Urinary bladder (tissue), 4 donors: ENCODE results near the gene CD47. TPM values are rescaled to one million over a fixed set of nuclear protein-coding genes. Genes with fewer than 3 reads are reported as not detected.

Source experiments
- DNase-seq: peaks from one replicate; pipeline ENCODE4 v3.0.0-alpha.2; 2015; ENCODE audit errors: extremely low spot score
- H3K27ac ChIP-seq: one replicate; pipeline ENCODE4 v1.5.1; 2013; ENCODE audit warnings: low read depth, mild to moderate bottlenecking, moderate library complexity
- H3K36me3 ChIP-seq: one replicate; pipeline ENCODE4 v1.6.1; 2013; ENCODE audit warnings: mild to moderate bottlenecking, moderate library complexity; ENCODE audit not compliant: insufficient read depth
- H3K4me1 ChIP-seq: one replicate; pipeline ENCODE4 v1.6.1; 2013; ENCODE audit warnings: mild to moderate bottlenecking, moderate library complexity; ENCODE audit not compliant: insufficient read depth
- H3K4me3 ChIP-seq: one replicate; pipeline ENCODE4 v1.5.1; 2013; ENCODE audit warnings: low read depth, low read length
- WGBS: extraction: QIAGEN DNeasy Blood & Tissue Kit; methylation state at CpG from one replicate; pipeline ENCODE4 v1.1.7; 2013; 5-methylcytosine and 5-hydroxymethylcytosine counted together
- polyA plus RNA-seq: library from polyadenylated mRNA; stranded (reverse); fragments of 200-250 nt; gene quantifications from one replicate; pipeline ENCODE4 v1.2.3, GENCODE V29; 2013
- total RNA-seq: library from RNA; depleted of rRNA; stranded (reverse); fragments of >200 nt; gene quantifications from one replicate; pipeline ENCODE4 v1.2.3, GENCODE V29; 2014
- donor health status: healthy with polysubstance abuse.
- donor health status: healthy.

Gene CD47
- 155 TPM for total RNA-seq
- 39.2 TPM for polyA plus RNA-seq

DNA sequence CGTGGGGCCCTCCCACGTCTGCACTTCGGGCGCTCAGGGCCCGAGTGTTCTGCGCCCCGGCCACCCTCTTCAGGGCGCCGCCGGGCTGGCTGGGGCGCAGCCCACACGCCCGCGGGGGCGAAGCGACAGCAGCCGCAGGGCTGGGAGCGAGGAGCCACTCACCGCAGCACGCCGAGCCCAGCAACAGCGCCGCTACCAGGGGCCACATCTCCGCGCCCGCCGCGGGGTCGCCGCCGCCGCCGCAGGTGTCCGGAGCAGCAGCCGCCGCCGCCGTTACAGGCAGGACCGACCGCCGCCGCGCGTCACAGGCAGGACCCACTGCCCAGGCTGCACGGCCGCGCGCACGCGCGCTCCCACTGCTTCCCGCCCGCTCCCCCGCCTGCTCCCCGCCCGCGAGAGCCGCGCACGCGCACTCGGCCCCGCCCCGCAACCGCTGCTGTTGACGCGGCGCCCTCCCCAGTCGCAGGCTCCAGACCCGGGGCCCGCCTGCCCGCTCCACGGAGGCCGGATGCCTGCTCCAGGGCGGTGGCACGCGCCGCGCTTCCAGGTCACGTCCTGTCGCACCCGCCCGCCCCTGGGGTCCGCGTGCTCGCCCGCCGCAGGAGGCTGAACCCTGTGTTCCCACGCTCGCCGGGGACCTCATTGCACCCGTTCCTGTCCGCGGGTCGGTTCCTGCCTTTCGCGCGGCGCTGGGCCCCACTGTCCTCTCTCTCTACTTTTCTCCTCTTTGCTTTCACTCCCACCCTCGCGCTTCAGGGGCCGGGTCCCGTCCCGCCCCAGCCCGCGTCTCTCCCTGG, at the start of gene CD47:
TSS of gene CD47 (minus strand) at position 331 of the 797 bp plus-strand sequence. CDS start at position 208, 123 bp downstream.
- Histone ChIP-seq H3K4me3 (peak within 1 kb of the TSS; percentile 92), H3K4me1 (no peaks in the 10 kb centered on the region), H3K36me3 (no peaks in the 10 kb centered on the region), H3K27ac (peak within 1 kb of the TSS; percentile 74)
- under 1% methylated on average over 106 of the region's 106 CpGs for WGBS
- DNase-seq: peak; percentile 43

DNA sequence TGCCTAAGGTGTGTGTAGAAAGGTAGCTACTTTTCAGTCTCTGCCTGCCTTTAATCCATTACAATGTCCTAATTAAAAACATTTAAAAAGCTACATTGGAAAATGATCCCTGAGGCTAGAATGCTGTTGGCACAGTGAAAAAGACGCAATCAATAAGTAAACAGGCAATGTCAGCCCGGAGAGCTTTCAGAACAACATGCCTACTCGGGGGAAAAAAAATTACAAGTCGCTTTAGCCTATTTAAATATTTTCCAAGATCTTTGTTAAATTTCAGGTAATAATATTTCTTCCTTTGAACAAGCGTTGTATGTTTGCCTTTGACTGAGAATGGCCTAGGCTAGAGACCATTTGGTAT, 46.6 kb upstream of the CD47 start:
- H3K36me3 ChIP-seq: no peaks in the 10 kb centered on the region
- DNase-seq: no peak
- no peaks in the 10 kb centered on the region for H3K4me1 ChIP-seq
- no peak overlapping the region for H3K27ac ChIP-seq
- no peak overlapping the region for H3K4me3 ChIP-seq
- WGBS: 87% methylated on average over 5 of the region's 5 CpGs

DNA sequence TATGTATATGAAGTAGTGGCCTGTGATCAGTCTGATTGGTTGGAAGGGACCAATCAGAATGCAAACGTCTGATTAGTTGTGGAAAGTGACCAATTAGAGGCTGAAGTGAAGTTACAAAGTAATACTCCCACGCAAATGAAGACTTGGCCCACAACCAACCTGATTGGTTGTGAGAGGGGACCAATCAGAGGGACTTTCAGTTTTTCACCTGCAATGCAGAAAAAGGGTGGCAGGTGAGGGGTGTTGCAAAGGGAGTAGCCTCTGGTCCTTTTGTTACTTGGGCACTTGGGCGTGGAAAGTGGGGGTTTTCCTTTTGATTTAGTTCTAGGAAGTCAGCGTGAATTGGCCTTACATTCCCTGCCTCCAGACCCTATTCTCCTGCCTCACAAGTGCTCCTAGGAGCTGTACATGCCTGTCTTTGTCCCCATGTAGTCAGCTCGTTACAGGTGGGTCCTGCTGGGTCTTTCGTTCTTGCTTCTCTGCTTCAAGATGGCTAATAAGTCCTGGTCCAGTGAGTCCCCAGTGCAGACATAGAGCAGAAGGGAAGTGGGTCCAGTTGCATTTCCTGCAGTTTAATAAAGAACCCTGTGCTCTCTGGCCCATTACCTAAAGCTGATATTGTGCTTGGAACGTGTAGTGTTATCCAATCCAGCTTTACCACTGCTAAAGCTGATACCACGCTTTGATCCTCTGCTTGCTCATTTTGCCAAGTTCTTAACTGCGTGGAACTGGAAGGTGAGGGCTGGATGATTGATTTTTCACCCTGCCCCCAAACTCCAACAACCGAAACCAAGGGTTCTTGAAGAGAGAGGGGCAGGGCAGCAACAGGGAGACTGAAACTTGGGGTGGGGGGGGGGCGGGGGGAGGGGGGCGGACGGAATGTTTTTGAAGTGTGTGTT, 46.0 kb upstream of the CD47 start:
- 75% methylated on average over 13 of the region's 13 CpGs for WGBS
- H3K27ac ChIP-seq: no peak overlapping the region
- H3K4me1 ChIP-seq: no peaks in the 10 kb centered on the region
- H3K36me3 ChIP-seq: no peaks in the 10 kb centered on the region
- DNase-seq: no peak
- no peak overlapping the region for H3K4me3 ChIP-seq

DNA sequence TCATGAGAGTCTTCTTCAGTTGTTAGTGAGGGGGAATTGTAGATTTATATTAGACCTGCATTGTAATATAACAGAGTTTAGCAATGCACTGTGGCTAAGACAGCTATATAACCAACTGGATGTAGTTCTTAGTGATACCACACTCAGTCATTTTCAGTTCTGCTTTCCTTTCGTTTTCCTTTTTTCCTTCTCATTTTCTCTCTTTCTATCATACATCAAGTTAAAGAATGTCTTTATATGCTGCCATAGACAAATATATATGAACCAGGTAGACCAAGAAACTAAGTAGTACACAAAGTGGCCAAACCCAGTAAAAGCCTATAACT, 43.7 kb upstream of the CD47 start:
- WGBS: 78% methylated on average over 1 of the region's 1 CpG
- no peak for DNase-seq
- H3K36me3 ChIP-seq: no peaks in the 10 kb centered on the region
- no peaks in the 10 kb centered on the region for H3K4me1 ChIP-seq
- no peak overlapping the region for H3K4me3 ChIP-seq
- H3K27ac ChIP-seq: no peak overlapping the region

DNA sequence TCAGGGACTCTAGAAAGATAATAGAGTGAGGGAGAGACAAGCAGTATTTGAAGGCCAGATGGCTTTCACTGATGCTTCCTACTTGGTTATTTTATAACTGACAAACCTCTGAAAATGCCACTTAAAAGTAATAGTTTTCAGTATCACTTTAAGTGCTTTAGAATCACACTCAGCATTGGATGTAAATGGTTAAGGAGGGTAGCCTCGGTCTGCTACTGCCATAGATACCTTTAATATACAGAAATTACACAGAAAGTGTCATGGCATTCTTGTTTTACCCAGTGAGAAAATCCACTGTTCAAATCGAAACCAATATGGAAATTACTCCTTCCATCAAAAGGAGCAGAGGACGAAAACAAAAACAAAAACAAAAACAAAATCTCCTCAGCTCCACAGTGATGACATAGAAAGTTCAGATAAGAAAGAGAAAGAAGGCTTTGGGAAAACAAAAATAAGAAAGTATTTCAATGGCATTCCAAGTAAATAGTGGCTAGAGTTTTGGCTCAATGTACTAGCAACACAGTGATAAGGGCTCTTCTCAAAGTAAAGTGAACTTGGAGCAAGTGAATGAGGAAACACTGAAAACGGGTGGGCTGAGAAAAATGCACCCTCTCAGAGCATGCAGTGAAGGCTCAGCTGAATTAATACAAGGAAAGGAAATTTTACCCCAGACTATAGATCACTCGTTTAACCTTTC, 43.2 kb upstream of the CD47 start:
- no peaks in the 10 kb centered on the region for H3K4me1 ChIP-seq
- no peak overlapping the region for H3K4me3 ChIP-seq
- H3K36me3 ChIP-seq: no peaks in the 10 kb centered on the region
- 56% methylated on average over 5 of the region's 5 CpGs for WGBS
- H3K27ac ChIP-seq: no peak overlapping the region
- DNase-seq: no peak

DNA sequence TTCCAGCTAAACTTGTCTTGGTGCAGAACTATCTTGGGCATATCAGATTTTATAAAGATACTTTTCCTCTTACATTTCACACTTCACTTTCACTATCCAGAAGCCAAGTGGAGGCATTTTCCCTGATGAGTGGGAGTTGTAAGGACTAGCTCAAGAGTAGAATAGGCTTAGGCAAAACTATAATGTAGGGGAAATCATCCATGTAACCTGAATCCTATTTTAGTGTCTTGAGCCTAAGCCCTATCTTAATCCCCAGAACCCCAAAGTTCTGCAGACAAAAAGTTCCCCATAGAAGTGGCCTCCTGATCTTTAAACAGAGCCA, 42.2 kb upstream of the CD47 start:
- no peaks in the 10 kb centered on the region for H3K4me1 ChIP-seq
- no peaks in the 10 kb centered on the region for H3K36me3 ChIP-seq
- no peak for DNase-seq
- H3K4me3 ChIP-seq: no peak overlapping the region
- no peak overlapping the region for H3K27ac ChIP-seq

DNA sequence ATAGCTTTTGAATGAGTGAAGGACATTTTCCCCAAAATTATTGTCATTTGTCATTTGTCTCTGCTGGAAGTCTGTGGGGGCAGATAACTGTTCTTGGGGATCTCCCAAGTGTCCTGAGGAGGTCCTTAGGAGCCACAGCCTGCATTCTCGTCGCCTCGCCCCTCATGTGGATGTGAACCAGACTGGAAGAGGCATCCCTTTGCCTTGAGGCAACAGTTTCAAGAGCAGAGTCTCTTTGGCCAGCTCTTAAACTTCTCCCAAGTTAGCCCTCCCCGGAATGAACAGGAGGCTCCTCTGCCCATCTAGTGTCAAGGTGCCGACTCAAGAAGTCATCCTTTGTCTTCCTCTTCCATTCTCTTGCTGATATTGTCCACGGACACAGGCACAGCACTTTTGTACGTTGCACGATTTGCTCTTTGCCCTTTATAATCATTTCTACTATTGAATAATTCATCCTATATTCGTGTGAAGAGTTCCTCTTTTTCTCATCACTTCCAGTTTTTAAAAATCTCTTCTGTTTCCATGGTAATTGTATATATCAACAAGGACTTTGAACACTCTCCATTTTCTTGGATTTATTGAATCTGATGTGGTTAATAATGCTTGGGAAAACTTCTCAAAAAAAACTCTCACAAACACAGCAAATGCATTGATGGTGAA, 40.8 kb upstream of the CD47 start:
- Histone ChIP-seq H3K36me3 (no peaks in the 10 kb centered on the region), H3K27ac (no peak overlapping the region), H3K4me1 (no peaks in the 10 kb centered on the region), H3K4me3 (no peak overlapping the region)
- no peak for DNase-seq
- 86% methylated on average over 9 of the region's 9 CpGs for WGBS

DNA sequence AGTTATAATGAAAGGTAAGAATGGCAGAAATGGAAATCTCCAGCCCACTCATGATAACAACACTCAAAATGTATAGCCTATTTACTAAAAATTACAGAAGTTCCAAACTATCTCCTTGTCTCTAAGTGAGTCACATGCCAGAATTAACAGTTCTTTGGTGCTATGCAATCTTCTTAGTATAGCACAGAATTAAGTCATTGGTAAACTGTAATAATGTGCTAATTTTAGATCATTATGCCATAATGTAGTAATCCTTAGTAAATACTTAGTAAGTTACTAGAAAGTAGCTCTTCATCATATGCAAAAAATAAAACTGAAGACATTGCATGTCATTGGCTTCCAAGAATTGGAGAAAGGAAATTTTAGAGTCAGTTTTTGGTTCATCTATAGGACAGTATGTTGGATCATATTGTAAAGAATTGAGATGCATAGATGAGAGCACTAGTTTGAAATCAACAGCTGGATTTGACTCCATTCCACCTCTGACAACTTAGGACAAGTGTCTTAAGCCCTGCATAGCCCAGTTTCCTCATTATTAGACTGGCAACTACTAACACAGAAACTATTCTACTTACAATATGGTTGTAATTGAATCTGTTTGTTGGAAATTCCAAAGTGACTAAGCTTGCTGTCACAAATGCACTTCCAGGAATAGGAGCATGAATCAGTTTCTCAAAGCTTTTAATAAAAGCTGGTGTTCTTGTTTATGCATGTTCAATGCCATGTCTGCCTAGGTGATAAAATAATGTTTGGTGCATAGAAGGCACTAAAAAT, 40.1 kb upstream of the CD47 start:
- no peak overlapping the region for H3K4me3 ChIP-seq
- no peak for DNase-seq

DNA sequence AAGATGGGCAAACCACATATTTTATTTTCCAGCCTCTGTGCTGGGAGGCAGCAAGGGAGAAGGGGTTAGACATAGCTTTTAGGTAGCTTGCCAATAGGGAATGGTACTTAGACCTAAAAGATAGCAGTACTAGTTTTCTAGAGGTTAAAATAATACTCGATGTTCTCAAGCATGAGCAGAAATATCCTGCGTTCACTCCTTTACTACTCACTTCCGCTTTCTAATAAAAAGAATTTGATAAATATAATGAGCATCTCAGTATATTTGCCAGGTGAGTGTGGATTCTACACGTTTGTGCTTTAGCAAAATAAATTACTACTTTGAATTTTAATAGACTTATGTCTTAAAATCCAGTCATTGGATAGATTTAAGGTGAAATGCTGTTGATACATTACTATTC, 39.4 kb upstream of the CD47 start:
- DNase-seq: no peak
- no peak overlapping the region for H3K4me3 ChIP-seq
- H3K4me1 ChIP-seq: no peaks in the 10 kb centered on the region
- no peak overlapping the region for H3K27ac ChIP-seq
- no peaks in the 10 kb centered on the region for H3K36me3 ChIP-seq
- WGBS: 93% methylated on average over 4 of the region's 4 CpGs

More for the DNA sequence above, 40.1 kb upstream of the CD47 start:
- no peaks in the 10 kb centered on the region for H3K4me1 ChIP-seq
- no peak overlapping the region for H3K27ac ChIP-seq
- H3K36me3 ChIP-seq: no peaks in the 10 kb centered on the region

DNA sequence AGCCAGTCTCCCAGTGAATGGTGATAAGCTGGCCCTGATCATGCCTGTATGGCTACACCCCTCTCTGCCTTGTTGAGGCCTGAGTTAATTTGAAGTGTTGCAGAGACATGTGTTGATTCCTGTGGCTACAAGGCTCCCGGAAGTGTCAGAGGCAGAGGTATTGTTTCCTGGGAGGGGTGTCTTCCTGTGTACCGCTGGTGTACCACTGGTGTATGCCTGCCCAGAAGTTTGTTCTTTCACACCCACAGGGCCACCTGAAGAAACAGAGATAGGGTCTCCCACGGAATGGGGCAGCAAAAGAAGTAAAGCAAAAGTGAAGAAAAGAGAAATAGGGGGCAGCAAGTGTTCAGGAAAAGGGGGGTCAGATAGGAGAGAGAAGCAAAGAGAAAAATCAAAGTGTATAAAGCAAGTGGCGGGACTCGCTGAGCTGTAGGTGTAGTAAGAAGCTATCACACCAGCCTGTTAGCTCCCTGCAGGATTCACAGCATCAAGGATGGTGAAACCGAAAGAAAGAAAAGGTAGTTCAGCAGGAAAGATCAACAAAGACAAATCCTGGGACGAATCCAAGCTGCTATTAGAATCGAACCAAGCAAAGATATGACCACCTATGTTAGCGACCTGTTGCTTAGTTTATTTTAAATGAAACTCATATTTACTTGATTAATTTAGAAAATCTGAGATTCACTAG, 36.6 kb upstream of the CD47 start:
- DNase-seq: no peak
- no peaks in the 10 kb centered on the region for H3K36me3 ChIP-seq
- no peaks in the 10 kb centered on the region for H3K4me1 ChIP-seq
- H3K27ac ChIP-seq: no peak overlapping the region
- no peak overlapping the region for H3K4me3 ChIP-seq
- 81% methylated on average over 9 of the region's 9 CpGs for WGBS

DNA sequence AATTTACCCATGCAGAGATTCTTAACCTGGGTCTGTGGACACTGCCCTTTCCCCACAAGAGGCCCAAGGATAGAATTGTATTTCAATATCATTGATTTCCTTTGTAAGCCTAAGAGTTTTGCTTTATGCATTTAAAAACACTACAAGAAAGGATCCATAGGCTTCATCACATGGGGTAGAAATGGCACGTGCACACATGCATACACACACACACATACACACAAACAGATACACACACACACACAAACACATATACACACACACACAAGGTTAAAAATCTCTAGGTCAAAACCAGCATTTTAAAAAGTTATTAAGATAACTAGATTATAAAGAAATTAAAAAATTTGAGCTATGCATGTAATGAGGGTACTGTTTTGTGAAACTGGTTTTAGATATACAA, 35.5 kb upstream of the CD47 start:
- no peaks in the 10 kb centered on the region for H3K36me3 ChIP-seq
- no peak overlapping the region for H3K27ac ChIP-seq
- no peak overlapping the region for H3K4me3 ChIP-seq
- DNase-seq: no peak
- 83% methylated on average over 1 of the region's 1 CpG for WGBS
- H3K4me1 ChIP-seq: no peaks in the 10 kb centered on the region

DNA sequence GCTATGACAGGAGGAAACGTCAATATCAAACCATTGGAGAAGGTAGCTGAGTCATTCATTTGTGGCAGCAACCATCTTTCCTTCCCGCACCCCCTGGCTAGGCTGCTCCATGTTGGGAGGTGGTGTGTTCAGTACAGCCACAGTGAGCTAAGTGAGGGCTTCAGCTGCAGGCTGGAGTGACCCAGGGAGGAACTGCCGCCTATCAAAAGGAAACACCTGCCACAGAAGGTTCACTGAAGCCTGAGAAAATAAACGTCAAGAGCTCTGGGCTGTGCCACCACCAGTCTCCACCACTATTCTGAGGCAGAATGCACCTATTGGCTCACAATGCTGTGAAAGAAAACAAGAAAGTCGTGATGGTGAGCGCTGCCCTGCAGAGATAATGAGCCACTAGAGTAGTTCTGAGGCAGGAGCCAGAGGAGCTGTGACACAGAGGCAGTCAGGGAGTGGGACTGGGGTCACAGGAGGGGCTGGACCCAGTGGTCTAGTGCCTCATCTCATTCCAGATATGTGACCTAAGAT, 34.8 kb upstream of the CD47 start:
- H3K27ac ChIP-seq: no peak overlapping the region
- 78% methylated on average over 6 of the region's 6 CpGs for WGBS
- H3K4me1 ChIP-seq: no peaks in the 10 kb centered on the region
- no peaks in the 10 kb centered on the region for H3K36me3 ChIP-seq
- H3K4me3 ChIP-seq: no peak overlapping the region
- DNase-seq: no peak
